B cell (primary cell): ENCODE measurements around the gene ZSCAN30. TPM values are rescaled to one million over a fixed set of nuclear protein-coding genes. Genes with fewer than 3 reads are reported as not detected.

Experiments used
- ATAC-seq: fragments of 200-7000 bp; cut with Tn5 transposase; one replicate; pipeline ENCODE4 v1.10.0; 2021; ENCODE audit warnings: low read depth, mild to moderate bottlenecking, moderate number of reproducible peaks, moderate library complexity
- CTCF ChIA-PET: fragments of 350-600 bp; sonication (Branson Sonifier 250); formaldehyde crosslinking; loops from one replicate; lab custom pipeline; 2021; ENCODE audit warnings: antibody characterized with exemption, inconsistent platforms; lab: Charles Lee
- POLR2A ChIA-PET: fragments of 350-600 bp; sonication (Branson Sonifier 250); formaldehyde crosslinking; loops from one replicate; lab custom pipeline; 2021; ENCODE audit warnings: antibody characterized with exemption; lab: Charles Lee
- DNase-seq: peaks from one replicate; pipeline ENCODE4 v3.0.0; 2013
- H2AFZ ChIP-seq: 2 replicates; pipeline ENCODE4 v1.6.1; 2012; ENCODE audit warnings: mild to moderate bottlenecking, low read depth, low read length; ENCODE audit not compliant: insufficient read depth, poor library complexity, severe bottlenecking
- H3K27ac ChIP-seq, 2 donors: 1 replicate in 1 of 2; 2 replicates in 1 of 2; pipeline ENCODE4 v1.5.1; 2012 to 2013; ENCODE audit warnings: low read length in 2 of 2, mild to moderate bottlenecking in 2 of 2, moderate library complexity in 1 of 2
- H3K27me3 ChIP-seq, 4 experiments: fragments of 200-600 bp in 1 of 4; sonication (generic) in 1 of 4; replicated peaks in 1 of 4; 1 replicate in 2 of 4; 2 replicates in 2 of 4; pipeline versions ENCODE4 v1.6.1 to v1.7.0; 2013 to 2016; ENCODE audit warnings: low read length in 3 of 4, mild to moderate bottlenecking in 2 of 4, mixed read lengths in 1 of 4, moderate library complexity in 1 of 4; ENCODE audit not compliant: insufficient read depth in 4 of 4, control insufficient read depth in 3 of 4; ENCODE audit errors: control extremely low read depth in 1 of 4
- H3K36me3 ChIP-seq, 2 experiments: replicated peaks in 1 of 2; 1 replicate in 1 of 2; 2 replicates in 1 of 2; pipeline versions ENCODE4 v1.6.1 to v1.7.1; 2013; ENCODE audit warnings: low read length in 1 of 2; ENCODE audit not compliant: insufficient read depth in 2 of 2, control insufficient read depth in 1 of 2; ENCODE audit errors: control extremely low read depth in 1 of 2, extremely low read depth in 1 of 2
- H3K4me1 ChIP-seq, 2 donors: fragments of 200-600 bp in 1 of 2; sonication (generic) in 1 of 2; 1 replicate in 1 of 2; 2 replicates in 1 of 2; pipeline versions ENCODE4 v1.5.1 to v1.6.1; 2013 to 2017; ENCODE audit warnings: low read length in 2 of 2; ENCODE audit not compliant: control insufficient read depth in 2 of 2, insufficient read depth in 2 of 2
- H3K4me2 ChIP-seq: replicated peaks from 2 replicates; pipeline ENCODE3; 2012; ENCODE audit warnings: mild to moderate bottlenecking, low read depth, low read length; ENCODE audit not compliant: poor library complexity, severe bottlenecking
- H3K4me3 ChIP-seq, 5 experiments: fragments of 200-600 bp in 1 of 5; sonication (generic) in 1 of 5; 1 replicate in 3 of 5; 2 replicates in 2 of 5; pipeline versions ENCODE4 v1.5.1 to v1.7.0; 2011 to 2016; ENCODE audit warnings: low read length in 4 of 5, mild to moderate bottlenecking in 4 of 5, low read depth in 2 of 5, control low read depth in 1 of 5, moderate library complexity in 1 of 5; ENCODE audit not compliant: insufficient read depth in 1 of 5; ENCODE audit errors: control extremely low read depth in 1 of 5, extremely low read depth in 1 of 5
- H3K79me2 ChIP-seq: fragments of 200-600 bp; sonication (generic); one replicate; pipeline ENCODE4 v1.6.0; 2016; ENCODE audit warnings: low read length; ENCODE audit not compliant: control insufficient read depth, insufficient read depth
- H3K9ac ChIP-seq: fragments of 200-600 bp; sonication (generic); 2 replicates; pipeline ENCODE4 v1.6.1; 2017; ENCODE audit warnings: mild to moderate bottlenecking, low read length, moderate library complexity
- H3K9me3 ChIP-seq, 3 donors: one replicate each; pipeline versions ENCODE4 v1.6.1 to v1.7.1; 2013; ENCODE audit warnings: low read length in 2 of 3; ENCODE audit not compliant: control insufficient read depth in 2 of 3, insufficient read depth in 1 of 3; ENCODE audit errors: control extremely low read depth in 1 of 3
- H4K20me1 ChIP-seq: 2 replicates; pipeline ENCODE4 v1.6.0; 2012; ENCODE audit warnings: mild to moderate bottlenecking, low read length; ENCODE audit not compliant: insufficient read depth, control insufficient read depth, poor library complexity, severe bottlenecking
- H3K27ac Mint-ChIP-seq: one replicate; pipeline ENCODE4 v1.8.0; 2021; ENCODE audit warnings: mixed read lengths
- H3K27me3 Mint-ChIP-seq: one replicate; pipeline ENCODE4 v1.8.0; 2021; ENCODE audit warnings: mixed read lengths
- H3K4me1 Mint-ChIP-seq: one replicate; pipeline ENCODE4 v1.8.0; 2021; ENCODE audit warnings: mixed read lengths
- H3K4me3 Mint-ChIP-seq: one replicate; pipeline ENCODE4 v1.8.0; 2021; ENCODE audit warnings: mixed read lengths
- H3K9me3 Mint-ChIP-seq: one replicate; pipeline ENCODE4 v1.8.0; 2022; ENCODE audit warnings: mixed read lengths; ENCODE audit not compliant: insufficient read depth
- CTCF ChIP-seq: fragments of 200-600 bp; IDR thresholded peaks from one replicate; pipeline ENCODE4 v1.8.0; 2022; ENCODE audit warnings: antibody characterized with exemption, mild to moderate bottlenecking
- EZH2 ChIP-seq: IDR thresholded peaks from 2 replicates; pipeline ENCODE4 v1.6.1; 2012; ENCODE audit warnings: borderline replicate concordance, low read depth, mild to moderate bottlenecking, moderate library complexity, low read length; ENCODE audit not compliant: insufficient read depth, poor library complexity, severe bottlenecking
- WGBS: methylation state at CpG from one replicate; pipeline ENCODE4 v1.1.5; 2013; ENCODE audit warnings: missing lambda C conversion rate; ENCODE audit not compliant: insufficient coverage; 5-methylcytosine and 5-hydroxymethylcytosine counted together
- intact Hi-C: fragments of 100-400 bp; cut with micrococcal nuclease; formaldehyde crosslinking; loops from one replicate; pipeline ENCODE4 v1.10.0; 2022
- polyA plus RNA-seq: library from polyadenylated mRNA; depleted of rRNA; stranded (reverse); fragments of >200 nt; gene quantifications from 2 replicates; pipeline ENCODE4 v1.2.3, GENCODE V29; 2012
- total RNA-seq, 2 donors: library from RNA; stranded (reverse); fragments of 120-200 nt in 1 of 2; gene quantifications; 1 replicate in 1 of 2; 2 replicates in 1 of 2; pipeline versions ENCODE4 v1.2.3 to v1.2.4, GENCODE V29; 2013 to 2022

Gene ZSCAN30
- total and polyA plus RNA-seq, 2 donors (not counting 1 experiment from before 2014, with no cell fraction given) = 11.0 to 37.3 TPM

- Histone ChIP-seq H3K79me2 (peaks cover 20% of the 10 kb centered on the region), H3K4me2 (no peak overlapping the region), H4K20me1 (no peaks in the 10 kb centered on the region), H3K9ac (no peak overlapping the region), H3K4me1 (no peaks in the 10 kb centered on the region), H3K9me3 (peaks cover 0 to 7% (median 0%) of the 10 kb centered on the region in 3 donors), H3K4me3 (no peak overlapping the region), H3K27me3 (no peaks in the 10 kb centered on the region), H2AFZ (no peak overlapping the region), H3K36me3 (peaks cover 0 to 2% of the 10 kb centered on the region in 2 experiments), H3K27ac (no peak overlapping the region)
- H3K27ac Mint-ChIP-seq = no peak overlapping the region
- CTCF ChIA-PET = no interaction called here
- no peaks in the 10 kb centered on the region for H3K4me1 Mint-ChIP-seq
- ATAC-seq = no peak
- no peak for DNase-seq
- POLR2A ChIA-PET = no interaction called here
- intact Hi-C loops = no loop called here
- 100% methylated on average over 1 of the region's 1 CpG for WGBS
- TF ChIP-seq CTCF = no peak
- no peak for TF ChIP-seq EZH2
- no peak overlapping the region for H3K4me3 Mint-ChIP-seq
- H3K27me3 Mint-ChIP-seq = no peaks in the 10 kb centered on the region
- no peaks in the 10 kb centered on the region for H3K9me3 Mint-ChIP-seq
Measured at GRCh38 chr18:35278085-35278484, 11.9 kb downstream of the ZSCAN30 start.

- TF ChIP-seq CTCF = no peak
- no peak for TF ChIP-seq EZH2
- Mint-ChIP-seq H3K4me1 (no peaks in the 10 kb centered on the region), H3K4me3 (no peak overlapping the region), H3K27me3 (no peaks in the 10 kb centered on the region), H3K9me3 (no peaks in the 10 kb centered on the region), H3K27ac (no peak overlapping the region)
- DNase-seq = no peak
- Histone ChIP-seq H3K4me2 (no peak overlapping the region), H3K79me2 (peaks cover 16% of the 10 kb centered on the region), H3K9me3 (peaks cover 0 to 7% (median 0%) of the 10 kb centered on the region in 3 donors), H3K36me3 (no peaks in the 10 kb centered on the region), H3K9ac (no peak overlapping the region), H2AFZ (no peak overlapping the region), H3K4me1 (no peaks in the 10 kb centered on the region), H3K27ac (no peak overlapping the region), H4K20me1 (no peaks in the 10 kb centered on the region), H3K27me3 (no peaks in the 10 kb centered on the region), H3K4me3 (no peak overlapping the region)
- intact Hi-C loops = no loop called here
- ChIA-PET POLR2A (no interaction called here), CTCF (no interaction called here)
- ATAC-seq = no peak
Measured at GRCh38 chr18:35277633-35278032, 12.4 kb downstream of the ZSCAN30 start.
